ENCODE results near the gene MACIR.

The MACIR gene

DNA sequence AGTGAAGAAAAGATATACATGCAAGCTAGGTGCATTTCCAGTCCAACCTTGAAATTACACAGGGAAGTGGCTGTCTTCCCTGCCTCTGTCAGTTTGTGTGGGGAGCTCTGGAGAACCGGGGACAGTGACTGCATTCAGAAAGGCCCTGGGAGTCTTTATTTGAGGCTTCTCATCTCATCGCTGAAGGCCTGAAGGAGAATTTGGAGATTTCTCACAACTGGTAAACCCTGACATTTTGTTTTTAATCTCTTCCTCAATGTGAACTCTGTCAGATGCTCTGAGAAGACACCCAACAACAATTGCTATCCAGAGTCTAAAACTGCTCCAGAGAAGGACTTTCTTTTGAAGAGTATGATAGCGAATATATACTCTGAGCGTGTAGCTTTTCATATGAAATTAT, 33.0 kb downstream of the MACIR start:
- no peak for DNase-seq (ENCODE audit: low read depth, low spot score)

DNA sequence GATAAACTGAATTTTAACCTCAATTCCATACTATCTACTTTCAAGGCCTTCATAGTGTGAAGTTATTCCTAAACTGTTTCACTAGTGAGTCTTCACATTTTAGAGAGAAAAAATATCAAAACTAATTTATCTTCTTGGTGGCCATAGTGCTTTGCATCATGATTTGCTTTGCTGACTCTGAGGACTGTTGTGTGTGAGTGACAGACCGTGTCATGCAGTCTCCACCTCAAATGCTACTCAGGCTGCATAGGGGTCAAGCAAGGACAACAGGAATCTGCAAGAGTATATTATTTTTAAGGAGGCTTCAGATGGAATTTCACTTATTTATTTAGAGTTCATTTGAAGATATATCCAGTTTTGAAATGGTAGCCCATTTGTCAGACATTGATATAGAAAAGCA, 34.5 kb downstream of the MACIR start:
- no peak for DNase-seq (ENCODE audit: low read depth, low spot score)

DNA sequence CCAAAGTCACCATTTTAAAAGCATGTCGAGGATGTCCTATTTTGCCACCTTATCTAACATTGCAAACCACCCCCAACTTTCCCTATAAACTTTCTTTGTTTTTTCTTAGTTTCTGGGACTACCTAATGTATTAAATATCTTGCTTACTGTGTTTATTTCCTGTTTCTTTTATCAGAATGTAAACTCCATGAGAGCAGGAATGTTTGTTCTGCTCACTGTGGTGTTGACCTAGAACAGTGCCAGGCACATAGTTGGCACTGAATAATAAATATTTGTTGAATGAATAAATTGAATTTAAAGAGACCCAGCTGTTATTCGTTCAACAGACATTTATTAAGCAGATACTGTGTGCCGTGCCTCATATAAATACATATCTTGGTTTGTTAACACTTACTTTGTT, 35.2 kb downstream of the MACIR start:
- DNase-seq (ENCODE audit: low read depth, low spot score): no peak

DNA sequence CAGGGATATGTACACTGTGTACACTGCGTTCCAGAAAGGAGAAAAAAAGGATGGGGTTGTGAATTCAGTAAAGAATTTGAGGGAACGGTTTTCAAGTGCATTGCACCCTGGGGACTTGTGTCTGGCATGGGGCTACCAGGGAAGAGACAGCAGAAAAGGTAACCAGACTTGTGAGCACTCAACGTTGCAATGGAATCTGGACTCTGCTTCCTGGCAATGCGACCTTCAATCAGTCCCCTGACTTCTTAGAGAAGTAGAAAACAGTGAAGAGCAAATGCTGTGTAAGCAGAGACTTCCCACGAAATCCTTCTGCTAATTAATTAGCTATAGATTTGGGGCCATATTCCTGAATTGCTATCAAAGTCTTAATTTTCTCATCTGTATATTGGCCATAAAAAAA, 36.3 kb downstream of the MACIR start:
- no peak for DNase-seq (ENCODE audit: low read depth, low spot score)

DNA sequence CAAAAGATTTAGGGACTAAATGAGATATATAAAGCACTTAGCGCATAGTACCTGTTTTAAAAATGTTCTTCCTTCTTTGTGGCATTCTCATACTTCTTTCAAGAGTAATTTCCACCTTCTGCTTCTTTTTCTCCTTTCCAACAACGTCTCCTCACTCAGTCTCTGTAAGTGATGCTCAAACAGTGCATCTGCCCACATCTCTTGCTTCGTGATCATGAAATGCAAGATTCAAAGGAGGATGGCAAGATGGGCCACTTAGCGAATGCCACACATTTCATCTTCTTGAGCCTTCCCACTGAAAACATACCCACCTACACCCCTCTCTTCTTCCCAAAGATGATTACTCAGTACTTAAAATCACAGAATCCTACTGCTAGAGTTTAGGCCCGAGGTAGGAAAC, 36.9 kb downstream of the MACIR start:
- no peak for DNase-seq (ENCODE audit: low read depth, low spot score)

DNA sequence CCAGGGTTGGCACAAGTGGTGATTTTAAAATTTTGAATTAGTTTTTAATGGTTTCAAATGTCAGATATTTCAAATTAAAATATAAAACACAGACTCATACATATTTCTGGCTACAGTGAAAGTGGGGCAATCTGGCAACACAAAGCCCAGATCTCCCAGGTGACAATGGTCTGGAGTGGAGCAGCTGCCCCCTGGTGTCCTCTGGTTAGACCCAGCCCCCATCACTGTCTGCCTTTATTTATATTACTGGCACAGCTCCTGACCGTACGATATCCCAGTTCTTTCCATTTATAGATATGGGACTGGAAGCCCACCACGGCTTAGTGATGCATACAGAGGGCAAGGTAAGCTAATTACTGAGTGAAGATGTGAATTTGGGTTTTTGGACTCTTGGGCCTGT, 37.3 kb downstream of the MACIR start:
- no peak for DNase-seq (ENCODE audit: low read depth, low spot score)

DNA sequence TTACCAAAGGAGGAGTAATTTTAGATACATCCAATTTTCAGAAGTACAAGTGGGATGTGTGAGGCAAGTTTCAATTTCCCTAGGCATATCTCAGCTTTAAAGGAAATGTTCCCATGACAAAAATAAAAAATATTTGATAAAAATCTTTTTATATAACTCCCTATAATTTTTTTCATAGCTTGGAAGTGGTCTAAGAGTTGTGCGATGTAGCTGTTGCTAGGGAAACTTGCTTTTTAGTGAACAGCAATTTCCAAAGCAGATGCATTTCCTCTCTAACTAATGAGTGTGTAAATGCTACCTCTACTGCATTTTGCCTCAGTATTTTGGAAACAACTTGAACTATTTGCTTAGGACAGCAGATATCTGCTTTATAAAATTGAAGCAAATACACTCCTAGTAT, 39.6 kb downstream of the MACIR start:
- no peak for DNase-seq (ENCODE audit: low read depth, low spot score)

DNA sequence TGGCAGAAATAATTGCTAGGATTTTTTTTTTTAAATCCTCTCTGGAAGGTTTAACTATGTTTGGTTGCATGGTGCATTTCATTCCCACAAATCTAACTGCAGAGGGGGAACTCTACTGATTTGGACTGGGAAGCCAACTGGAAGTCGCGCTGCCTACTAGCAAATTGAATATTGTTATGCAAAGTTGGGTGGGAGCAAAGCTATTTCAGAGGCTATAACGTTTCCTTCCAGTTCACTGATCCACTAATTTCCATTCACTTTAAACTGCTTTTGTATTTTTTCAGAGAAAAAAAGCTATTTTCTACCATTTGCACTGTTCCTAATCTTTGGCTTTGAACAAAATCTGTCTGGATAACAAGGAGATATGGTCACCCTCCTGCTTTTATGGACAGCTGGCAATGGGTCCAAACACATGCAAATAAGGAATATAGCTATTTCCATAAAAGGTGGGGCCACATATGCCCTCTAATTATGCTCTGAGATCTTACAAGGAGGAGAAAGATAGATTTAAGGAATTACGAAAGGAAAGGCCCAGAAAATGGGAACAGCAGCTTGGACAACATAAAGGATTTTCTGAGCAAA, 40.1 kb downstream of the MACIR start:
- DNase-seq (ENCODE audit: low read depth, low spot score): no peak

DNA sequence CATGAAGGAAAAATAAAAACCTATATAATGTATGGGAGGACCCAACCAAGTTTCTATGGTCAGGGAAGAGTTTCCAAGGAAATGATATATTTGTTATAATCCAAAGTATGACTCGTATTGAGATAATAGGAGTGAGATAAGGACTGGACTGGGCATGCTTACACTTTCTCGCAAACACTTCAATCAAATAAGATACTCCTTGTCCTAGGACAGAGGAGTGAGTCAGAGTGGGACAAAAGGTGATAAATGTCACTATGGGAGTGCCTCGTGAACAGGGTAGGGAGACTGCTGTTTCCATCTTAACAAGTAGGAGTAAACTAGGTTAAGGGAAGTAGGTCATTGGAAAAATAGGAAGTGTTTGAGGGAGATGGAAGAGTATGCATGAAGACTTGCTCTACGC, 47.2 kb downstream of the MACIR start:
- DNase-seq (ENCODE audit: low read depth, low spot score): no peak

DNA sequence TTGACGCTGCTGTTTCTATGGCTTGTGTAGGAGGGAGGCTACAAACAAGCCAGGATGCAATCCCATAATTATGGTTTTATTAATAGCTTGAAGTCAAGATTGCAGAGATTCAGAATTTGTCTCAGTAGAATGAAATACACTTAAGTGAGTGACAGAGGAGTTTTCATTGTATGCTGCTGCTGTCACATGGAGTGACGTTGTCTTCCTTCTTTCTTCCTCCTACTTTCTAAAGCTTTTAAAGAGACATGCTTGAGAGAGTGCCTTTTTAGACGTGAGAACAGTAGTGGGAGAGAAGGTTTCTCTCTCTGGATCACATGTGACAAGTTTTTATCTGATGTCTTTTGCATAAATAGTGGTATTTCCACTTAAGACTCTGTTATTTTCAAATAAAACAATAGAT, 48.9 kb downstream of the MACIR start:
- DNase-seq (ENCODE audit: low read depth, low spot score): no peak

DNA sequence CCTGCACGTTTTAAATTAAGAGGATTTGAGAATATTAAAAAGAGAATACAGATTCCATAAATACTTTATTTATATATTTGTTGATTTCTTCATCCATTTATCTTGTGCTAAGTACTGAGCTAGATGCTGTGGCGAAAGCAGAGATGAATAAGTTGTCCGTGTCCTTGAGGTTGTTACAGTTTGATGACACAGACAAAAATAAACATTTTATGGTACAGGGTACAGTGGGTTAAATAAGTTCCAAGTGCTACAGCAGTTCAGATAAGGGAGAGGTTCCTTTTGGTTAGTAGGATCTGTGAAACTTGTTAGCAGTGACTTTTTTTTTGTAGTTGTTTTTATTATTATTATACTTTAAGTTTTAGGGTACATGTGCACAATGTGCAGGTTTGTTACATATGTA, 50.2 kb downstream of the MACIR start:
- no peak for DNase-seq (ENCODE audit: low read depth, low spot score)

DNA sequence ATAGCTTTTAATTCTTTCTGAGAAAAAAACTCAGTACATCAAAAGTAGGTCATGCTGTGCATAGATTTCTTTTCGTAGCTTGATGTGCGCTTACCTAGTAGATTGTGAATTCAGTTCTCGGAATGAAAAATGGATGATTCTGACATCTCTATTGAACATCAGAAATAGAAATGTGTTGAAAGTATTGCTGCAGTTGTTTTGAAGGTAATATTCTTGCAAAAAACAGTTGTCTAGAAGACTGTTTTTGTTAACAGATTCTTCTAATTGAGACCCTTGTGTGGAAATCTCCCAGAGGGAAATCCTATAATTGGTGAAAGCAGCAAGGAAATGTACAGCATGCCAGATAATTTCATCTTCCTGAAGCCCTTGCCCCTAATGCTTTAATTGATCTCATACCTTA, 54.5 kb downstream of the MACIR start:
- DNase-seq (ENCODE audit: low read depth, low spot score): no peak

DNA sequence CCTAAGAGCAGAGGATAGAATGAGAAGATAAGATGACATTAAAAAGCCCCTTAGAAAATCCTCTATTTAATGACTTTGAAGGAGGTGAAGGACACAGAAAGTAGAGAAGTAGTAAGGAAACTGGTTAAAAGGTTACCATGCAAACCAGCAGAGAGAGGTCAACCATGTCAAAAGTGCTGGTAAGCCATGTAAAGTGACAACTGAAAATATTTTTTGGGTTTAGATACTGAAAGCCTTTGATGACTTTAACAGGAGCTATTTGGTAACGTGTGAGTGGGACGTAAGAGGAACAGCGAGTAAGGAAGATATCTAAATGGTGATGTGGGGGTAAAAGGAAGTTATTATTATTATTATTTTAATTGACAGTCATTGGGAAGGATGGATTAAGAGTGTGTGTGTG, 56.9 kb downstream of the MACIR start:
- no peak for DNase-seq (ENCODE audit: low read depth, low spot score)

DNA sequence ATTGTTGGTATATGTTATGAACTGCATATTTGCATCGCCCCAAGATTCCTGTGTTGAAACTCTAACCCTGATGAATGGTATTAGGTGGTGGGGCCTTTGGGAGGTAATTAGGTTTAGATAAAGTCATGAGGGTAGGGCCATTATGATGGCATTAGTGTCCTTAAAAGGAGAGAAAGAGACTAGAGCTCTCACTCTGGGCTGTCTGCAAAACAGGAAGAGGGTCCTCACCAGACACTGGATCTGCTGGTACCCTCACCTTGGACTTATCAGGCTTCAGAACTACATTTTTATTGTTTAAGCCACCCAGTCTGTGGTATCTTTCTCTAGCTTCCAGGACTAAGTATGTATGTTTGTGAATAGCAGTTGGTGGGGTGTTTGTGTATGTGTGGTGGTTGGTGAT, 68.9 kb downstream of the MACIR start:
- DNase-seq (ENCODE audit: low read depth, low spot score): no peak

DNA sequence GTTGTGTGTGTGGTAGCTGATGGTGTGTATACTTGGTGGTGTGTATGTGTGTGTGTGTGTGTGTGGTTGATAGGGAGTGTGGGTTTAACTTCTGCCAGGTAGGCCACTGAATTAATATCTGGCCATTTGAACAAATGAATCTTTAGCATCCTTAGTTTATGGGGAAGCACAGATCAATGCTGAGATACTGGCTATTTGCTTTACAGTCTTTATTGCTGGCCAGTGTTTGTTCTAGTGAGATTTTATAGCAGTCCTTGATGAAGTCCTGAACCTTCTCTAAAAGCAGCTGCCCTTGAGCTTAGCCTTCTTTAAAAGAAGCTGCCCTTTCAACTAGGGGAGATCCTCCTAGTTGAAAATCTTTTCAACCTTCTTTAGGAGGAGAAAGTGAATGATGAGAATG, 69.3 kb downstream of the MACIR start:
- no peak for DNase-seq (ENCODE audit: low read depth, low spot score)

All from astrocyte of the hippocampus (primary cell).